ENCODE measurements around the gene CTNNA2.
"Not testable (repeated sequence)": the region's sequence is repeated elsewhere in the genome, so short reads cannot be mapped to it uniquely, and the experiment has no call there.

CTNNA2 gene

GRCh38 chr2:80075719-80076118 is 562.9 kb downstream of the CTNNA2 start:
- no peak for DNase-seq (ENCODE audit: low read depth, low spot score)

GRCh38 chr2:80078290-80079036 is 565.6 kb downstream of the CTNNA2 start:
- no peak for DNase-seq (ENCODE audit: low read depth, low spot score)

GRCh38 chr2:80080957-80081356 is 568.1 kb downstream of the CTNNA2 start:
- no peak for DNase-seq (ENCODE audit: low read depth, low spot score)

GRCh38 chr2:80086831-80087230 is 574.0 kb downstream of the CTNNA2 start:
- no peak for DNase-seq (ENCODE audit: low read depth, low spot score)

GRCh38 chr2:80091237-80091636 is 578.4 kb downstream of the CTNNA2 start:
- no peak for DNase-seq (ENCODE audit: low read depth, low spot score)

- no peak for DNase-seq (ENCODE audit: low read depth, low spot score)
These were observed 579.6 kb downstream of the CTNNA2 start for GRCh38 chr2:80092474-80092873.

GRCh38 chr2:80098503-80098902 is 585.7 kb downstream of the CTNNA2 start:
- DNase-seq (ENCODE audit: low read depth, low spot score): not testable (repeated sequence)

- no peak for DNase-seq (ENCODE audit: low read depth, low spot score)
These were observed 589.2 kb downstream of the CTNNA2 start for GRCh38 chr2:80102026-80102425.

GRCh38 chr2:80105015-80105640 is 592.3 kb downstream of the CTNNA2 start:
- DNase-seq (ENCODE audit: low read depth, low spot score): no peak

- DNase-seq (ENCODE audit: low read depth, low spot score): no peak
These were observed 598.3 kb downstream of the CTNNA2 start for GRCh38 chr2:80111185-80111584.

GRCh38 chr2:80112790-80113189 is 599.9 kb downstream of the CTNNA2 start:
- no peak for DNase-seq (ENCODE audit: low read depth, low spot score)

- DNase-seq (ENCODE audit: low read depth, low spot score): no peak
These were observed 600.5 kb downstream of the CTNNA2 start for GRCh38 chr2:80113399-80113798.

GRCh38 chr2:80114812-80115211 is 602.0 kb downstream of the CTNNA2 start:
- no peak for DNase-seq (ENCODE audit: low read depth, low spot score)

GRCh38 chr2:80117401-80117800 is 604.5 kb downstream of the CTNNA2 start:
- no peak for DNase-seq (ENCODE audit: low read depth, low spot score)

GRCh38 chr2:80120866-80121265 is 608.0 kb downstream of the CTNNA2 start:
- no peak for DNase-seq (ENCODE audit: low read depth, low spot score)

GRCh38 chr2:80122675-80123074 is 609.8 kb downstream of the CTNNA2 start:
- no peak for DNase-seq (ENCODE audit: low read depth, low spot score)

GRCh38 chr2:80126596-80127189 is 613.8 kb downstream of the CTNNA2 start:
- no peak for DNase-seq (ENCODE audit: low read depth, low spot score)

- no peak for DNase-seq (ENCODE audit: low read depth, low spot score)
These were observed 615.2 kb downstream of the CTNNA2 start for GRCh38 chr2:80128080-80128479.

GRCh38 chr2:80132281-80132680 is 619.4 kb downstream of the CTNNA2 start:
- DNase-seq (ENCODE audit: low read depth, low spot score): no peak

- DNase-seq (ENCODE audit: low read depth, low spot score): no peak
These were observed 622.1 kb downstream of the CTNNA2 start for GRCh38 chr2:80135001-80135400.

GRCh38 chr2:80136338-80136737 is 623.5 kb downstream of the CTNNA2 start:
- DNase-seq (ENCODE audit: low read depth, low spot score): no peak

- no peak for DNase-seq (ENCODE audit: low read depth, low spot score)
These were observed 626.1 kb downstream of the CTNNA2 start for GRCh38 chr2:80139001-80139400.

Measured in activated naive CD8-positive, alpha-beta T cell treated with anti-CD3 and anti-CD28 coated beads, Interleukin-2, amount 50 U/mL, for 16 hours (primary cell).